Measurements from ENCODE around the gene IL24.
"Not testable (repeated sequence)": the region's sequence is repeated elsewhere in the genome, so short reads cannot be mapped to it uniquely, and the experiment has no call there.

Gene IL24

GRCh38 chr1:206851341-206852010 is 45.8 kb upstream of the IL24 start:
- H4K20me1 ChIP-seq (ENCODE audit: control insufficient read depth, insufficient read depth, low read depth, low read length), result no peaks in the 10 kb centered on the region
- no peak for TF ChIP-seq EZH2phosphoT487 (IDR thresholded peaks at IDR 0.05; ENCODE audit: borderline replicate concordance, low read length)
- TF ChIP-seq CTCF (IDR thresholded peaks at IDR 0.05; ENCODE audit: low read depth, low read length, poor library complexity, severe bottlenecking), result no peak

GRCh38 chr1:206852662-206853061 is 44.6 kb upstream of the IL24 start:
- H3K79me2 ChIP-seq (ENCODE audit: control insufficient read depth, low read length); H3K4me2 ChIP-seq (ENCODE audit: low read length); H3K4me1 ChIP-seq (ENCODE audit: control insufficient read depth, low read length); H4K20me1 ChIP-seq (ENCODE audit: control insufficient read depth, insufficient read depth, low read depth, low read length); H3K9me2 ChIP-seq (replicated peaks; ENCODE audit: control insufficient read depth, low read length); H3K27me3 ChIP-seq (ENCODE audit: control insufficient read depth, low read length); H3K4me3 ChIP-seq (ENCODE audit: low read length); H3K36me3 ChIP-seq (ENCODE audit: control insufficient read depth, low read length); H3F3A ChIP-seq (ENCODE audit: control insufficient read depth, insufficient read depth); H3K27ac ChIP-seq (ENCODE audit: low read depth, low read length); H3K9me3 ChIP-seq (ENCODE audit: control insufficient read depth, insufficient read depth, low read length): not testable (repeated sequence)

More at GRCh38 chr1:206851341-206852010, 45.8 kb upstream of the IL24 start:
- peaks cover 5% of the 10 kb centered on the region; the same call in 1 of the 2 replicates for H3K27me3 ChIP-seq (ENCODE audit: control insufficient read depth, low read length)
- no peaks in the 10 kb centered on the region for H3K9me2 ChIP-seq (replicated peaks; ENCODE audit: control insufficient read depth, low read length)
- no peak overlapping the region for H3K27ac ChIP-seq (ENCODE audit: low read depth, low read length)
- H3K36me3 ChIP-seq (ENCODE audit: control insufficient read depth, low read length), result no peaks in the 10 kb centered on the region
- H3K4me3 ChIP-seq (ENCODE audit: low read length), result no peak overlapping the region
- H3K9me3 ChIP-seq (ENCODE audit: control insufficient read depth, insufficient read depth, low read length), result no peaks in the 10 kb centered on the region
- no peaks in the 10 kb centered on the region for H3K4me1 ChIP-seq (ENCODE audit: control insufficient read depth, low read length)
- no peak overlapping the region for H3K4me2 ChIP-seq (ENCODE audit: low read length)
- H3K79me2 ChIP-seq (ENCODE audit: control insufficient read depth, low read length), result no peaks in the 10 kb centered on the region
- H3F3A ChIP-seq (ENCODE audit: control insufficient read depth, insufficient read depth), result no peaks in the 10 kb centered on the region

DNA sequence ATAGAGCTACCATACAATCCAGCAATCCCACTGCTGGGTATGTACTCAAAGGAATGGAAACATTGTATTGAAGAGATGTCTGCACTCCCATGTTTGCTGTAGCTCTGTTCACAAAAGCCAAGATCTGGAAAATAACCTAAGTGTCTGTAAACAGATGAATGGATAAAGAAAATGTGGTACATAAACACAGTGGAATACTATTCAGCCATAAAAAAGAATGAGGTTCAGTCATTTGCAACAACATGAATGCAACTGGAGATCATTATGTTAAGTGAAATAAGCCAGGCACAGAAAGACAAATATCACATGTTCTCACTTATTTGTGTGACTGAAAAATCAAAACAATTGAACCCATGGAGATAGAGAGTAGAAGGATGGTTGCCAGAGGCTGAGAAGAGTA is 43.5 kb upstream of the IL24 start:
- H4K20me1 ChIP-seq (ENCODE audit: control insufficient read depth, insufficient read depth, low read depth, low read length); H3K4me2 ChIP-seq (ENCODE audit: low read length); H3K27me3 ChIP-seq (ENCODE audit: control insufficient read depth, low read length); H3F3A ChIP-seq (ENCODE audit: control insufficient read depth, insufficient read depth); H3K36me3 ChIP-seq (ENCODE audit: control insufficient read depth, low read length); H3K9me3 ChIP-seq (ENCODE audit: control insufficient read depth, insufficient read depth, low read length); H3K27ac ChIP-seq (ENCODE audit: low read depth, low read length); H3K9me2 ChIP-seq (replicated peaks; ENCODE audit: control insufficient read depth, low read length); H3K4me1 ChIP-seq (ENCODE audit: control insufficient read depth, low read length); H3K79me2 ChIP-seq (ENCODE audit: control insufficient read depth, low read length); H3K4me3 ChIP-seq (ENCODE audit: low read length): not testable (repeated sequence)

- Histone ChIP-seq H3F3A (ENCODE audit: control insufficient read depth, insufficient read depth) (no peaks in the 10 kb centered on the region), H3K79me2 (ENCODE audit: control insufficient read depth, low read length) (no peaks in the 10 kb centered on the region), H3K4me1 (ENCODE audit: control insufficient read depth, low read length) (no peaks in the 10 kb centered on the region), H3K9me3 (ENCODE audit: control insufficient read depth, insufficient read depth, low read length) (no peaks in the 10 kb centered on the region), H3K4me3 (ENCODE audit: low read length) (no peak overlapping the region), H3K9me2 (replicated peaks; ENCODE audit: control insufficient read depth, low read length) (no peaks in the 10 kb centered on the region), H3K36me3 (ENCODE audit: control insufficient read depth, low read length) (no peaks in the 10 kb centered on the region), H3K27ac (ENCODE audit: low read depth, low read length) (no peak overlapping the region), H3K27me3 (ENCODE audit: control insufficient read depth, low read length) (peaks cover 7% of the 10 kb centered on the region; the same call in 1 of the 2 replicates), H3K4me2 (ENCODE audit: low read length) (no peak overlapping the region), H4K20me1 (ENCODE audit: control insufficient read depth, insufficient read depth, low read depth, low read length) (no peaks in the 10 kb centered on the region)
- TF ChIP-seq CTCF (IDR thresholded peaks at IDR 0.05; ENCODE audit: low read depth, low read length, poor library complexity, severe bottlenecking) (no peak), EZH2phosphoT487 (IDR thresholded peaks at IDR 0.05; ENCODE audit: borderline replicate concordance, low read length) (no peak)
Observed at GRCh38 chr1:206854401-206855129, 42.7 kb upstream of the IL24 start.

Data from DOHH2 (cell line).